GM18858 (cell line): Measurements from ENCODE around the gene ZNF283.
"Not testable (repeated sequence)": the region's sequence is repeated elsewhere in the genome, so short reads cannot be mapped to it uniquely, and the experiment has no call there.

Experiments used
- ATAC-seq: cut with Tn5 transposase; IDR thresholded peaks from one replicate; pipeline ENCODE4 v1.9.1; 2021; ENCODE audit not compliant: unreplicated experiment

The ZNF283 gene

DNA sequence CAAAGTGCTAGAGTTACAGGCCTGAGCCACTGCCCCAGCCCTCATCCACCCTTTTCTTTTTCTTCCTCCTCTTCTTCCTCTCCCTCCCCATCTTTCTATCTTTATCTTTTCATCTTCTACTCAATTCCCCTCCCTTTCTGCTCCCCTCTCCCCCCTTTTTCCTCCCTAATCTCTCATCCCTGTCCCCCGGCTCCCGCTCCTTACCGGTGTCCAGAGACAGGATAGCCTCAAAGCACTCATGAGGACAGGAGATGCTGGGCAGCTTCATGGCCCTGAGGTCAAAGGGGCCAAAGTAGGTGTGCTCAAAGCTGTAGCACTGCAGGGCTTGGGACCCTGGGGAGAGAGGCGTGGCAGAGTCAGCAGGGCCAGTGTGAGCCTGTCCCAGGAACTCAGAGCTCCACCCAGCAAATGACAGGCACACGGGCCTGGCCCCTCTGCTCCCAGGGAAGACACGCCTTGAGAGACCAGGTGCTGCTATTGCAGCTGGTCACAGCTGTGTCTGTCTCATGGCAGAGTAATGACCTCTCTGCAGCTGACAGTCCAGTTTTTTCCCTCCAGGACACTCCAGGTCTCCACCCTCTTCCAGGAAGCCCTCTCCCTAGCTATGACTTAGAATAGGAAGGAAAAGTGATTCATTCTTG lies 27.5 kb upstream of the ZNF283 start:
- no peak for ATAC-seq

DNA sequence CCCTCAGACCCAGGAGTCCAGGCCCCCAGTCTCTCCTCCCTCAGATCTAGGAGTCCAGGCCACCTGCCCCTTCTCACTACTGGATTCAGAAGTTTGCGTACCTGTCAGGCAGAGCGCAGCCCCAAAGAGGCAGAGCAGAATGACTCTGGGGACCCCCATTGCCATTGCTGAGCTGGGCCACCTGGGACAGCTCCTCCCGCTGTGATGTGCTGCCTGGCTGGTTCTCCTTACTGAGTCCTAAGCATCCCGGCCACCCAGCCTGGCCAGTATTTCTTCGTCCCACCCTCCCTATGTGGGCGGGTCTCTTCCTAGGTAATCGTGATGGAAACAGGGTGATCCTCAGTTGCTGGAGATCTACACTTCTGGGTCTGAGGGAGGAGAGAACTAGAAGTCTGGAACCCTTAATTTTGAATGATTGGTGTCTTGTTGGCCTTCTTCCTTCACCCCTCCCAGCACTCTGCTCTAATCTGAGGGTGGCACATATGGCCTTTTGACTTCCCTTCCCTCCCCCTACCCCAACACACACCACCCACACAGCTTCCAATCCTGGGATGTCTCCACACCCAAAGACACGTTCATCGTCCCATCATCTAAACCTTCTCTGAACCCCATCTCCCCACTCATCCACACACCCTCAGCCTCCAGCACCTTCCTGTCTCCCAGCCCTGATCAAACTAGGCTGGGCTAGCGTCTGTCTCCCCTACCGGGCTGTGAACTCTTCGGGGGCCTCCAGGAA lies 24.7 kb upstream of the ZNF283 start, which contains the start of gene LYPD5:
Gene LYPD5 (minus strand): TSS at position 232 of the 736 bp plus-strand sequence. CDS start 67 bp downstream, at position 165.
- no peak for ATAC-seq

DNA sequence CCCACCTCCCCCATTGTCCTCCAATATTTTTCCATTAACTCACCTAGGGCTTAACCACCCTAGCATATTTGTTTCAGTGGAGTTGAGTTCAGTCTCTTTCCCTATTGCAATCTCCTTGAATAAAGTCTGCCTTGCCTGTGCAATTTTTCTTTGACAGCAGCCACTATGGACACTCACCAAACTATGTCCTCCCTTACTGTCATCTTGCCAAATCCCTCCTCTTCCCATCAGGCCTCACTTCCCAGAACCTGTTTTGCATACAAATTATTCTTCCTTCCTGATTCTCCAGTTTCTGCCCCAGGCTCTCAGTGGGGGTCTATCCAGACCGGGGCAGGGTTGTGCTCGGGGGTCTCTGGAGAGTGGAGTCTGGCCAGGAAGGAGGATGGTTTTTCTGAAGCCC lies 22.7 kb upstream of the ZNF283 start:
- no peak for ATAC-seq

DNA sequence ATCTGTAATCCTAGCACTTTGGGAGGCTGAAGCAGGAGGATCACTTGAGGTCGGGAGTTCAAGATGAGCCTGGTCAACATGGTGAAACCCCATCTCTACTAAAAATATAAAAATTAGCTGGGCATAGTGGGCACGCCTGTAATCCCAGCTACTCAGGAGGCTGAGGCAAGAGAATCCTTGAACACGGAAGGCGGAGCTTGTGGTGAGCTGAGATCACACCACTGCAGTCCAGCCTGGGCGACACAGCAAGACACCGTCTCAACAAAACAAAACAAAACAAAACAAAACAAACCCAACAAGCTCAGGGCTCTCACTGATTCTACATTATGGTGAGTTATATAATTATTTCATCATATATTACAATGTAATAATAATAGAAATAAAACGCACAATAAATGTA lies 20.7 kb upstream of the ZNF283 start:
- not testable (repeated sequence) for ATAC-seq

DNA sequence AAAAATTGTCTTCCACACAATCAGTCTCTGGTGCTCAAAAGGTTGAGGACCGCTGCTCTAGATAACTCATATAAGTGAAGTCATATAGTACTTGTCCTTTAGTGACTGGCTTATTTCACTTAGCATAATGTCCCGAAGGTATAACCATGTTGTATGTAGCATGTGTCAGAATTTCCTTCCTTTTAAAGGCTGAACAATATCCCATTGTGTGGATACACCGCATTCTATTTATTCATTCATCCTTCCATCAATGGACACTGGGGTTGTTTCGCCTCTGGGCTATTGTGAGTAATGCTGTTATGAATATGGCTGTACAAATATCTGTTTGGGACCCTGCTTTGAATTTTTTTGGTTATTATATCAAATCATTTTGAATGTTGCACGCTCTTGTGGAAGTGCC lies 20.3 kb upstream of the ZNF283 start:
- no peak for ATAC-seq

GRCh38 chr19:43807651-43808050 lies 19.5 kb upstream of the ZNF283 start:
- ATAC-seq = no peak

DNA sequence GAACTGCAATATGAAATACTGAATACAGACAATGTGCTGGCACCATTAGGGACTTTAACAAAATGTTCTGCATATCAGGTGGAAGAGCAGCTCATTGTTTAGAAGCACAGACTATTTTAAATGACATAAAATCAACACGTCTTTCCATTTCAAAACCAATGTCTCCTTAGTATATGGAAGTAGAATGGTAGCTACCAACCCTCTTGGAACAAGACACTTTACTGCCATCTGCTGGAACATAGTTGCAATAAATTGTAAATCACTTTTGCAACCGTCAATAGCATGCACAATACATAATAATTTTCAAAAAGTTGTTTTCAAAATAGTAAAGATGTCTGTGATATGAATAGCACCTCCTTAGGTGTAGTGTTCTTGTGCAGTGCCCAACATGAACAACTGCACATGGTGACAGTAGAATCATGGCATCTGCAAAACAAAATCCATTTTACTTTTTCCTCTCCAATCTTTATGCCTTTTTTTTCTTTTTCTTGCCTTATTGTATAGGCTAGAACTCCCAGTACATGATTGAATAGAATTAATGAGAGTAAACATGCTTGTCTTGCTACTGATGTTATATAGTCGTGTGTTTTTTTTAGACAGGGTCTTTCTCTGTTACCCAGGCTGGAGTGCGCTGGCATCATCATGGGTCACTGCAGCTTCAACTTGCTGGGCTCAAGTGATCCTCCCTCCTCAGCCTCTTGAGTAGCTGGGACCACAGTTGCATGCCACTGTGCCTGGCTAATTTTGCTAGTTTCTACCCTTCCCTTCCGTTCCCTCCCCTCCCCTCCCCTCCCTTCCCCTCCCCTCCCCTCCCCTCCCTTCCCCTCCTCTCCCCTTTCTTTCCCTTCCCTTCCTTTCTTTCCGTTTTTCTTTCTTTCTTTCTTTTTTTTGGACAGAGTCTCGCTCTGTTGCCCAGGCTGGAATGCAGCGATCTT lies 17.1 kb upstream of the ZNF283 start:
- no peak for ATAC-seq

- no peak for ATAC-seq
Observed at GRCh38 chr19:43811837-43812236, 15.3 kb upstream of the ZNF283 start.

- ATAC-seq = no peak
Observed at GRCh38 chr19:43812259-43812658, 14.9 kb upstream of the ZNF283 start.

- ATAC-seq = no peak
Observed at GRCh38 chr19:43812688-43813087, 14.4 kb upstream of the ZNF283 start.

- ATAC-seq = no peak
Observed at GRCh38 chr19:43814663-43815352, 12.3 kb upstream of the ZNF283 start.

GRCh38 chr19:43817454-43817853 lies 9.7 kb upstream of the ZNF283 start:
- ATAC-seq = not testable (repeated sequence)

- no peak for ATAC-seq
Observed at GRCh38 chr19:43818500-43818899, 8.6 kb upstream of the ZNF283 start.

GRCh38 chr19:43820098-43820883 lies 6.8 kb upstream of the ZNF283 start:
- no peak for ATAC-seq

DNA sequence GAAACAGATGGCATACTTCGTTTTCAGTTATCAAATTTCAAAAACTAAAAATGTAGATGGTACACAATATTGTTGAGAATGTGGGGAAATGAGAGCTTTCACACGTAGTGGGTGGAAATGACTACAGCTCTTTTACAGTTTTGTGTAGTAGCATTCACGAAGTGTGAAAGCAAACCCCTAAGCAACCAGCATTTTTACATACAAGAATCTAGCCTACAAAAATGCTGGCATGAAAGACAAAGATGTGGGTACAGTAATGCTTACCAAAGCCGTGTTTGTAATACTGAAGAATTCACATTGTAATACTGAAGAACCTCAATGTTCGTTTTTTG lies 6.3 kb upstream of the ZNF283 start:
- no peak for ATAC-seq

DNA sequence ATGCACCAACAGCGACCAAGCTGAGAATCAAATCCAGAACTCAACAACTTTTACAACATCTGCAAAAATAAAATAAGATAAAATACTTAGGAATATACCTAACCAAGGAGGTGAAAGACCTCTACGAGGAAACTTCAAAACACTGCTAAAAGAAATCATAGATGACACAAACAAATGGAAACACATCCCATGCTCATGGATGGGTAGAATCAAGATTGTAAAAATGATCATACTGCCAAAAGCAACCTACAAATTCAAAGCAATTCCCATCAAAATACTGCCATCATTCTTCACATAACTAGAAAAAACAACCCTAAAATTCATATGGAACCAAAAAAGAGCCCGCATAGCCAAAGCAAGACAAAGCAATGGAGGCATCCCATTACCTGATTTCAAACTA lies 3.3 kb upstream of the ZNF283 start:
- ATAC-seq = not testable (repeated sequence)

DNA sequence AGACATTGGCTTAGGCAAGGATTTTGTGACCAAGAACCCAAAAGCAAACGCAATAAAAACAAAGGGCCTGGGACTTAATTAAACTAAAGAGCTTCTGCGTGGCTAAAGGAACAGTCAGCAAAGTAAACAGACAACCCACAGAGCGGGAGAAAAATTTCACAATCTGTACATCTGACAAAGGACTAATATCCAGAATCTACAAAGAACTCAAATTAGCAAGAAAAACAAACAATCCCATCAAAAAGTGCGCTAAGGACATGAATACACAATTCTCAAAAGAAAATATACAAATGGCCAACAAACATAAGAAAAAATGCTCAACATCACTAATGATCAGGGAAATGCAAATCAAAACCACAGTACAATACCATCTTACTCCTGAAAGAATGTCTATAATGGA lies 2.5 kb upstream of the ZNF283 start:
- not testable (repeated sequence) for ATAC-seq

GRCh38 chr19:43839139-43839538 lies 12.0 kb downstream of the ZNF283 start:
- no peak for ATAC-seq

DNA sequence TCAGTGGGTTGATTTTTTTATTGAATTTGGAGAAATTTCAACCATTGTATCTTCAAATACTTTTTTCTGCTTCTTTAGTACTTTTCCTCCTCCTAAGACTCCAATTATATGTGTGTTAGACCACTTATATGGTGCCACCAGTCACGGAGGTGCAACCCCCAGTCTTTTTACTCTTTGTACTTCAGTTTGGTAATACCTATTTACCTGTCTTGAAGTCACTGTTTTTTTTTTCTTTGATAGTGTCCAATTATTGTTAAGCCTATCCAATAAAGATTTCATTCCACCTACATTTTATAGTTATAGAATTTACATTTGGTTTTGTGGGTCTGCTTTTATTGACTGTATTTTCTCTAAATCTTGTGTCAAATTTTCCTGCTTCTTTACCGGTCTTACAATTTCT lies 14.9 kb downstream of the ZNF283 start:
- no peak for ATAC-seq

DNA sequence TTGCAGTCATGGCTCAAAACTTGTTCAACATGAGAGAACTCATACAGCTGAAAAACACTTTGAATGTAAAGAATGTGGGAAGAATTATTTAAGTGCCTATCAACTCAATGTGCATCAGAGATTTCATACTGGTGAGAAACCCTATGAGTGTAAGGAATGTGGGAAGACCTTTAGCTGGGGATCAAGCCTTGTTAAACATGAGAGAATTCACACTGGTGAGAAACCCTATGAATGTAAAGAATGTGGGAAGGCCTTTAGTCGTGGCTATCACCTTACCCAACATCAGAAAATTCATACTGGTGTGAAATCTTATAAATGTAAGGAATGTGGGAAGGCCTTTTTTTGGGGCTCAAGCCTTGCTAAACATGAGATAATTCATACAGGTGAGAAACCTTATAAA lies 20.1 kb downstream of the ZNF283 start:
- ATAC-seq = no peak
